Mesothelial cell of epicardium (in vitro differentiated cells): ENCODE measurements around the gene DPH7. TPM values are rescaled to one million over a fixed set of nuclear protein-coding genes. Genes with fewer than 3 reads are reported as not detected.
"Not testable (repeated sequence)": the region's sequence is repeated elsewhere in the genome, so short reads cannot be mapped to it uniquely, and the experiment has no call there.

Experiments used
- DNase-seq, 2 experiments: peaks; one replicate each; pipeline ENCODE4 v3.0.0; 2021; ENCODE audit warnings: low spot score in 2 of 2; ENCODE audit not compliant: unreplicated experiment in 2 of 2
- H3K27ac Mint-ChIP-seq: 2 replicates; pipeline ENCODE4 v1.8.0; 2021; ENCODE audit warnings: mixed read lengths
- H3K27me3 Mint-ChIP-seq: 2 replicates; pipeline ENCODE4 v1.8.0; 2021; ENCODE audit warnings: low read depth, mixed read lengths
- H3K36me3 Mint-ChIP-seq: 2 replicates; pipeline ENCODE4 v1.8.0; 2021; ENCODE audit warnings: mixed read lengths
- H3K4me1 Mint-ChIP-seq: 2 replicates; pipeline ENCODE4 v1.8.0; 2021; ENCODE audit warnings: mixed read lengths
- H3K4me3 Mint-ChIP-seq: 2 replicates; pipeline ENCODE4 v1.8.0; 2021; ENCODE audit warnings: mild to moderate bottlenecking, moderate library complexity, mixed read lengths
- H3K9me3 Mint-ChIP-seq: 2 replicates; pipeline ENCODE4 v1.8.0; 2021; ENCODE audit warnings: mixed read lengths
- total RNA-seq: library from RNA; stranded (reverse); gene quantifications from 3 replicates; pipeline ENCODE4 v1.2.1, GENCODE V29; 2021
- TF ChIP-seq, protein P1 (sequence below): fragments of 200-600 bp; sonication (generic); IDR thresholded peaks from one replicate; pipeline ENCODE4 v1.5.0; 2021; ENCODE audit warnings: antibody characterized with exemption; ENCODE audit not compliant: unreplicated experiment

DPH7 gene
- total RNA-seq, 1 donor from 2014 or later, result 59.4 TPM

DNA sequence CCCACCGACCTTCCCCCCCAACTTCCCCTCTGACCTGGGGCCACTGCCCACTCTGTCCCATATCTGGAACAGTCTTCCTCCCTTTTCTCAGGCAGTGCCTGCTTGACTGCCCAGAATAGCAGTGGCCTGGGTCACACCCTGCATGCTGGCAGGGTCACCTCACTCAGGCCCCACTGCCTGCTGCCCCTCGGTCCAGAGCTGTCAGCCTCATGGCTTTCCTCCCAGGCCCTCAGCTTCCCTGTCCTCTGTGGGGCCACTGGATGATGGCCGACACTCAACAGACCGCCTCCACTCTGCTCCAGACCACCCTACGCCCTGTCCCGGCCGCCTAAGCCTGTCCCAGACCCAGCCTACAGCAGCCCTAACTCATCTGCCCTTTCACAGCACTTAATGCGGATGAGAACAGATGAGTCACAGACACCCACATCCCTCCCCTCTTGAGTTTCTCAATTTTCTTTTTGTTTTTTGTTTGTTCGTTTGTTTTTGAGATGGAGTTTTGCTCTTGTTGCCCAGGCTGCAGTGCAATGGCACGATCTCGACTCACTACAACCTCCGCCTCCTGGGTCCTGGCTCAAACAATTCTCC lies 34.5 kb downstream of the DPH7 start:
- Mint-ChIP-seq H3K27me3 (no peaks in the 10 kb centered on the region), H3K4me1 (no peaks in the 10 kb centered on the region)

DNA sequence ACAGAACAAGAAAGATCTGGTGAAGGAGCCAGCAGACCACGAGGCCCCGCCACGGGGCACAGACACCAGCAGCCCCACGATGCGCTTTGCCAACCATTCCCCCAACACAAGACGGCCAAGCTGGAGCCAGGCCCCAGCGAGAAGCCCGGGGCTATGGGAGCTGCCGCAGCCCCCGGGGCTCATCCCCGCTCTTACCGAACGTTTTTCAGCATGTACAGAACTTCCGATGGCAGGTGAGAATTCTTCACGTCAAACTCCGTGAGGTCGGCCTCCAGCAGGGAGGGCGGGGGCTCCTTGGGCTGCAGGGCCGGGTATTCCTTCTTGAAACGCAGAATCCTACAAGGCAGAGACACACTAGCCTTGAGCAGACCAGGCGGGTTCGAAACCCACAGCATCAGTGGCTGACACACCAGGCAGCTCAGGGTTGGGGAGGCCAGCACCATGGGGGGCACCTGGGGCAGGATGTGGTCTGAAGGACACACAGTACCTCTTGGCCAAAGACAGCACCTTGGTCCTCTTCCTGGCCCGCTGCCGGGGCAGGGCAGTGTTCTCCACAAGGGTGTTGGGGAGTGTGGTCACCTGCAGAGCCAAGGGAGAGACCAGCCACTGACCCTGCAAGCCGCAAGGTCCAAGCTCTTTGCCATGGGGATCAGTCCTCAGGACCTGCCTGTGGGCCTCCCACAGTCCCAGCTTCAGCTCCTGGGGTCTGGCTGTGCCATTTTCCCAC lies 35.3 kb downstream of the DPH7 start:
- Mint-ChIP-seq H3K27ac (no peak overlapping the region), H3K4me1 (no peaks in the 10 kb centered on the region), H3K27me3 (no peaks in the 10 kb centered on the region), H3K9me3 (peaks cover 4% of the 10 kb centered on the region), H3K4me3 (no peak overlapping the region), H3K36me3 (peaks cover 1% of the 10 kb centered on the region)
- TF ChIP-seq, protein P1, sequence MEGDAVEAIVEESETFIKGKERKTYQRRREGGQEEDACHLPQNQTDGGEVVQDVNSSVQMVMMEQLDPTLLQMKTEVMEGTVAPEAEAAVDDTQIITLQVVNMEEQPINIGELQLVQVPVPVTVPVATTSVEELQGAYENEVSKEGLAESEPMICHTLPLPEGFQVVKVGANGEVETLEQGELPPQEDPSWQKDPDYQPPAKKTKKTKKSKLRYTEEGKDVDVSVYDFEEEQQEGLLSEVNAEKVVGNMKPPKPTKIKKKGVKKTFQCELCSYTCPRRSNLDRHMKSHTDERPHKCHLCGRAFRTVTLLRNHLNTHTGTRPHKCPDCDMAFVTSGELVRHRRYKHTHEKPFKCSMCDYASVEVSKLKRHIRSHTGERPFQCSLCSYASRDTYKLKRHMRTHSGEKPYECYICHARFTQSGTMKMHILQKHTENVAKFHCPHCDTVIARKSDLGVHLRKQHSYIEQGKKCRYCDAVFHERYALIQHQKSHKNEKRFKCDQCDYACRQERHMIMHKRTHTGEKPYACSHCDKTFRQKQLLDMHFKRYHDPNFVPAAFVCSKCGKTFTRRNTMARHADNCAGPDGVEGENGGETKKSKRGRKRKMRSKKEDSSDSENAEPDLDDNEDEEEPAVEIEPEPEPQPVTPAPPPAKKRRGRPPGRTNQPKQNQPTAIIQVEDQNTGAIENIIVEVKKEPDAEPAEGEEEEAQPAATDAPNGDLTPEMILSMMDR, result no peak
- DNase-seq, result no peak

More for the DNA sequence above, 34.5 kb downstream of the DPH7 start:
- no peak for DNase-seq
- Mint-ChIP-seq H3K36me3 (peaks cover 1% of the 10 kb centered on the region), H3K27ac (no peak overlapping the region), H3K4me3 (no peak overlapping the region), H3K9me3 (peaks cover 4% of the 10 kb centered on the region)
- TF ChIP-seq, protein P1, result no peak

DNA sequence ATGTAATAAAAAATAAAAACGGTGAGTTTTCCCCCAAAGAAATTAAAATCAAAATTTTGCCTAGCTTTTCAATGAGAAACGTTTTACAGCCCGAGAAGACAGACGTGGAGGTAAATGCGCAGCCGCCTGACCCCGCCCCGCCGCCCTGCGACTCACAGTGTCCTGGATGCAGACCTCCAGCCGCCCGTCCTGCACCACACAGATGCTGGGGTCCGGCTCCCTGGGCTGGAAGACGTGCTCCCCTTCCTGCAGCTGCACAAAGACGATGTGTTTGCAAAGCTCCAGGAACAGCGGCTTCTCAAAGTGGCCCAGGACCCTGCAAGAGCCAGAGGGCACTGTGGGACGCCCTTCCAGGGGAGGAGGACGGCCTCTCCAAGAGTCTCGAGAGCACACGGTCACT lies 36.2 kb downstream of the DPH7 start:
- TF ChIP-seq, protein P1, result no peak
- Mint-ChIP-seq H3K36me3 (peaks cover 4% of the 10 kb centered on the region), H3K27ac (no peak overlapping the region), H3K4me3 (no peak overlapping the region), H3K9me3 (peaks cover 4% of the 10 kb centered on the region), H3K4me1 (no peaks in the 10 kb centered on the region), H3K27me3 (no peaks in the 10 kb centered on the region)
- no peak for DNase-seq

DNA sequence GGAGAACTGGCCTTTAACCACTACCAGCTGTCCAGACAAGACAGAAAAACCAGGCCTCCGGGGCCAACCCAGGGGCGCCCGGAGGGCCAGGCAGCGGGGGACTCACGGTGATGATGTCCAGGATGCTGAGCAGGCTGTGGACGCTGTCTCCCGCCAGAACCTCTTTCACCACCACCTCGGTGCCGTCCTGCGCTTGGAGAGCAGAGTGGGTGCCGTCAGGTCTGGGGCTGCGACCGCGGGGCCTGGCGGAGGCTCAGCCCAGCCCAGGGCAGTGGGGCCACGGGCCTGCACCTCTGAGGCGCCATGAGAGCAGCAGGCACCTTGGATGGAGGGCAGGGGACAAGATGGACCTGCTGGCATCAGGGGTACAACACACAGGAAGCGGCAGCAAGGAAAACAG lies 38.2 kb downstream of the DPH7 start:
- Mint-ChIP-seq H3K27ac (no peak overlapping the region), H3K36me3 (peaks cover 7% of the 10 kb centered on the region), H3K9me3 (peaks cover 5% of the 10 kb centered on the region), H3K4me1 (no peaks in the 10 kb centered on the region), H3K4me3 (no peak overlapping the region), H3K27me3 (no peaks in the 10 kb centered on the region)
- DNase-seq, result no peak
- TF ChIP-seq, protein P1, result no peak

DNA sequence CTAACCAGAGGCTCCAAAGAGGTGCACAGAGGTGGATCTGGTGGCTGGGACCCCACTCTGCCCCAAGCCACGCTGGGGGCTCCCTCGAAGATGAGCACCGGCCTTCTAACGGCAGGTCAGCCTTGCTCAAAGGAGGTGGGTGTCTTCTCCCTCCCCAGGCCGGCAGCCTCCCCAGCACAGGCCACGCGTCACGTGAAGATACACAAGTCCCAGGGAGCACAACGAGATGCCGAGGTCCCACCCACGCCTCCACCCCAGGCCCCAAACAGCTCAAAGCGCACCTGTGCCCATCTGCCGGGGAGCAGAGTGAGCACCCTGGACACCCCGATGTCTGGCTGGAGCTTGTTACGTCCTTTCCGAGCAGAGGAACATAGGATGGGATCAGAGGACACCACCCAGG lies 40.7 kb downstream of the DPH7 start:
- H3K27ac Mint-ChIP-seq, result no peak overlapping the region
- no peak for DNase-seq
- peaks cover 5% of the 10 kb centered on the region for H3K9me3 Mint-ChIP-seq
- H3K36me3 Mint-ChIP-seq, result peaks cover 7% of the 10 kb centered on the region
- H3K27me3 Mint-ChIP-seq, result no peaks in the 10 kb centered on the region
- no peak overlapping the region for H3K4me3 Mint-ChIP-seq
- TF ChIP-seq, protein P1, result no peak
- H3K4me1 Mint-ChIP-seq, result peaks cover 7% of the 10 kb centered on the region

DNA sequence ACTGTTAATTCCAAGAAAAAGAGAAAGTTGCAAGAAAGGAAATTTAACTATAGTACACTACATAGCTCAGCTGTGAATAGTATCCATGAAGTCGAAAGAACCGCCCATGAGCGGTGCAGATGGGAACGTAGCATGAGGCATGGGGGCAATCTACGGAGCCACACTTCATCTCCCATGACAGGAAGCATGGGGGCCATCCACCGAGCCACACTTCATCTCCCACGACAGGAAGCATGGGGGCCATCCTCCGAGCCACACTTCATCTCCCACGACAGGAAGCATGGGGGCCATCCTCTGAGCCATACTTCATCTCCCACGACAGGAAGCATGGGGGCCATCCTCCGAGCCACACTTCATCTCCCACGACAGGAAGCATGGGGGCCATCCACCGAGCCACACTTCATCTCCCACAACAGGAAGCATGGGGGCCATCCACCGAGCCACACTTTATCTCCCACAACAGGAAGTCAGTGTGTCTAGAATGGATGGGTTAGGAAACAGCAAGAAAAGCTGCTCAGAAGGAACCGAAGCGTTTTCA lies 42.1 kb downstream of the DPH7 start:
- not testable (repeated sequence) for H3K4me3 Mint-ChIP-seq, H3K4me1 Mint-ChIP-seq, H3K9me3 Mint-ChIP-seq, DNase-seq, H3K27ac Mint-ChIP-seq, H3K36me3 Mint-ChIP-seq, H3K27me3 Mint-ChIP-seq
